HG03342 (cell line): ENCODE measurements around the gene BRSK1.

Experiments
- ATAC-seq: cut with Tn5 transposase; IDR thresholded peaks from one replicate; pipeline ENCODE4 v1.9.1; 2021; ENCODE audit warnings: mild to moderate bottlenecking, moderate library complexity; ENCODE audit not compliant: unreplicated experiment

Gene BRSK1

DNA sequence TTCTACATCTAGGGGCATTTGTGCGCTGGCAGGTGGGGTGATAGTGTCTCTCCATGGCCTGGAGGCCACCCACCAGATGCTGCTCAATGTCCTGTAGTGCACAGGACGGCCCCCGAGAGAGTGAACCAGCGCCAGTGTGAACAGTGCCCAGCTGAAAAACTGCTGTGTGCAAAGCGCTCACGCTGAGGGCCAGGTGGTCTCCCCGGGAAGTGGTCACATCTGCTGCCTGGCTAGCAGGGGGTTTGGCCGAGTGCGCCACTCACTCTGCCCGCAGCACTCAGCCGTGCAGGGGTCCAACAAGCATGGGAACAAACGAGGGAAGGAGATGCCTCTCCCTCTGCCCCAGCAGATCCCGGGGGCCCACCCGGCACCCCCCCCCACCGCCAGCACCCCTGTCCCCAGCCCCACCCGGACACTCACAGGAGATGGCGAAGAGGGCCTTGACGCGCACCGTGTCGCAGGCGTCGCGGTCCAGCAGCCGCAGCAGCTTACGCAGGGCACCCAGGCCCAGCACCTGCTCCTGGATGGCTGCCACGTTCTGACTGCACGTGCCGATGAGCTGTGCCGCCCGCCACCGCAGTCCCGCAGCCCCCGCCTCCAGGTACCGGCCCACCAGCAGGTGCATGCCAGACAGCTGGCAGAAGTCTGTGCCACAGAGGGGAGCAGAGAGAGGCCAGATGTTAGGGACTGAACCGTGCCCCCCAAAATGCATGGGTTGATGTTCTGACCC lies 9.7 kb upstream of the BRSK1 start:
- ATAC-seq = no peak

DNA sequence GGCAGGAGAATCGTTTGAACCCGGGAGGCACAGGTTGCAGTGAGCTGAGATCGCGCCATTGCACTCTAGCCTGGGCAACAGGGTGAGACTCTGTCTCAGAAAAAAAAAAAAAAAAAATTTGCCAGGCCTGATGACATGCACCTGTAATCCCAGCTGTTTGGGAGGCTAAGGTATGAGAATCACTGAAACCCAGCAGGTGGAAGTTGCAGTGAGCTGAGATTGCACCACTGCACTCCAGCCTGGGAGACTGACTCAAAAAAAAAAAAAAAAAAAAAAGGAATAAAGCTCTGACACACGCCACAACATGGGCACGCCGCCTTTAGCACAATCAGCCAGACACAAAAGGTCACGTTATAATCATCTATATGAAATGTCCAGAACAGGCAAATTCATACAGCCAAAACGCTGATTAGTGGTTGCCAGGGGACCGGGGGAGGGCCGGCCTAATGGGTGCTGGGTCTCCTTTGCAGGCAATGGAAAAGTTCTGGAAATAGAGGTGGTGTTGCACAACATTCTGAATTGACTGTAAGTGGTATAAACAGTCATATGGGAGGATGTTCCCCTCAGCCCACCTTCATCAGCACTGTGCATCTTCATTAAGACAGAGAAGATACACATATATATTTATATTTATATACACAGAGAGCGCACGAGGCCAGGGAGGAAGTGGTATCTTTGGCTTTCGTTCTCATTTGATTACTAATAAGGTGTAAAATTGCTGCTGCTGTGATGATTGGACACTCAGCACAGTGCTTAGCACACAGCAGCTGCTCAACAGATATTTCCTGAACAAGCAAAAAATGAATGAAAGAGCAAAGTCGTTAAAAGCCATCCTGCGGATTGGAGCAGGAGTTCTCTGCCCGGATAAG lies 7.7 kb upstream of the BRSK1 start:
- peak; percentile 55 for ATAC-seq

DNA sequence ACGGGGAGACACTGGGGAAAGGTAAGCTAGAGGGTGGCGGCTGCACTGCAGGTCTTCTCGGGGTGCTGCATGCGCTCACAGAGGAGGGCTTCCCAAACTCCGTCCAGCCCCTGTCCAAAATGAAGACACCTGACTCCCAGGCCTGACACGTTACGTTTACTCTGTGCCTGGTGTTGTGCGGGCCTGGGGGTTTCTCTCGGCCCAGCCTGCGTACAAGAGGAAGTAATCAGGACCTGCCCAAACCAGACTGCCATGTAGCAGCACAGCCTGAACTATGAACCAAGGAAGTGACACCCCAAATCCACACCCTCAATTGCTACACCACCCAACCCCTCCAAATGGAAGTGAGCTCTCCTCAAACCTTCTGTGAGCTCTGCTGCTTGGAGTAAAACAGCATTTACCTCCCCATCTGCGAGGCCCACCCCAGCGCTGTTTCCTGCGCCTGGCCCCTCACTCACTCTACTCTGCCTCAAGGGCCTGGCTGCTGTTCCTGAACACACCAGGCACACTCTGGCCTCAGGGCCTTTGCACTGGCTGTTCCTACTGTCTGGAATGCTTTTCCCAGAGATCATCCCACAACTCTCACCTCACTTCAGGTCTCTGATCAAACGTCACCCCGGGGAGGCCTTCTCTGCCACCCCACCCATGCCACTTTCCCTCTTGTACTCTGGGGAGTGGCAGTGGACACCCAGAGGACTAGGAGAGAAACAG lies 6.9 kb upstream of the BRSK1 start:
- no peak for ATAC-seq

DNA sequence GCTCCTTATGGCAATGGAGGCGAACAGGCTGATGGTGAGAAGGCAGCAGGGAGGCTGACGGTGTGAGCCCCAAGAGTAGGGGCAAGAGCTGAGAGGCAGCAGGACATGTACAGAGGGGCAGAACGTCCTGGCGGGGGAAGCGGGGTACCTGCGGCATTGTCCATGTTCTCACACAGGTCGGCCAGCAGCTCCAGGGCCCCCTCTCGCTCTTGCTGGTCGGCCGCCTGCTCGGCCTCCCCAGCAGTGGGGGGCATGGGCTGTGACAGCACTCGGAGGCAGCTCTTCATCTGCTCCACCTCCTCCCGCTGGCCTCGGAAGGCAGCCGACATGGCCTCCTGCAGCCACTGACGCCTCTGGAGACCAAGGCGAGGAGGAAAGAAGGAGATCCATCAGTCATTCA lies 6.3 kb upstream of the BRSK1 start:
- ATAC-seq = no peak

DNA sequence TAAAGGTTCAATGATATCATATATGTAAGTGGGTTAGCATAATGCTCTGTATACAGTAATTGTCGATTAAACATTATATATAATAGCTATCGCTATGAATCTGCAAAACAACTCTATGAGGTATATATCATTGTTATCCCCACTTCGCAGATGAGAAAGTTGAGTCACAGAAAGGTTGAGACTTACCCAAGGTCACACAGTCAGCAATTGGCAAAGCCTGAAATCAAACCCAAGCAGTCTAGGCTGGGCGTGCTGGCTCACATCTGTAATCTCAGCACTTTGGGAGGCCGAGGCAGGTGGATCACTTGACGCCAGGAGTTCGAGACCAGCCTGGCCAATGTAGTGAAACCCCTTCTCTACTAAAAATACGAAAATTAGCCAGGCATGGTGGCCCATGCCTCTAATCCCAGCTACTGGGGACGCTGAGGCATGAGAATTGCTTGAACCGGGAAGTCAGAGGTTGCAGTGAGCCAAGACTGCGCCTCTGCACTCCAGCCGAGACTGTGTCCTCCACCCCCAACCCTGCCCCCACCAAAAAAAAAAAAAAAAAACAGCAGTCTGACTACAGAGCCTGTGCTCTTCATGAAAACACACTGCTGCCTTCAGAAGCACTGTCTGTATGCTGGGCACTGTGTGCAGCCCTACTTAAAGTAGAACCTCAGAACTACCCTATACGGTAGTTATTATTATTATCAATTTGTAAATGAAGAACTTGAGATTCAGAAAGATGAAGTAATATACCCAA lies 5.2 kb upstream of the BRSK1 start:
- ATAC-seq = no peak

DNA sequence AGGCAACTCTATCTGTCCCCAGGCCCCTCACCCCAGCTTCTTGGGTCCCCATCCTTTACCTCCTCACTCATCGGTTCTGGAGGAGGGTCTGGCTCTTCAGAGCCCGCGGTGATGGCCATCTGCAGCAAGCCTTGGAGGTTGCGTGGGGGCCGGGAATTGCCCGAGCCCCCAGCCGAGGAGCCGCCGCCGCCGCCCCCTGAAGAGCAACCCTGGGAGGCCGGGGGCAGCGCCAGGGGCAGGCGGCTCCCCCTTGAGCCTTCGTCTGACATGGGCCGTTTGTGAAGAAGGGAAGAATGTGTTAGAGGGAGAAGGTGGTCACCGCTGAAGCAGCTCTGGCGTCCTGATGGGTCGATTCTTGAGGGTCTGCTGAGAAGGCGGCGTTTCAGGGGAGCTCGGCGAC lies 4.5 kb upstream of the BRSK1 start:
- no peak for ATAC-seq

DNA sequence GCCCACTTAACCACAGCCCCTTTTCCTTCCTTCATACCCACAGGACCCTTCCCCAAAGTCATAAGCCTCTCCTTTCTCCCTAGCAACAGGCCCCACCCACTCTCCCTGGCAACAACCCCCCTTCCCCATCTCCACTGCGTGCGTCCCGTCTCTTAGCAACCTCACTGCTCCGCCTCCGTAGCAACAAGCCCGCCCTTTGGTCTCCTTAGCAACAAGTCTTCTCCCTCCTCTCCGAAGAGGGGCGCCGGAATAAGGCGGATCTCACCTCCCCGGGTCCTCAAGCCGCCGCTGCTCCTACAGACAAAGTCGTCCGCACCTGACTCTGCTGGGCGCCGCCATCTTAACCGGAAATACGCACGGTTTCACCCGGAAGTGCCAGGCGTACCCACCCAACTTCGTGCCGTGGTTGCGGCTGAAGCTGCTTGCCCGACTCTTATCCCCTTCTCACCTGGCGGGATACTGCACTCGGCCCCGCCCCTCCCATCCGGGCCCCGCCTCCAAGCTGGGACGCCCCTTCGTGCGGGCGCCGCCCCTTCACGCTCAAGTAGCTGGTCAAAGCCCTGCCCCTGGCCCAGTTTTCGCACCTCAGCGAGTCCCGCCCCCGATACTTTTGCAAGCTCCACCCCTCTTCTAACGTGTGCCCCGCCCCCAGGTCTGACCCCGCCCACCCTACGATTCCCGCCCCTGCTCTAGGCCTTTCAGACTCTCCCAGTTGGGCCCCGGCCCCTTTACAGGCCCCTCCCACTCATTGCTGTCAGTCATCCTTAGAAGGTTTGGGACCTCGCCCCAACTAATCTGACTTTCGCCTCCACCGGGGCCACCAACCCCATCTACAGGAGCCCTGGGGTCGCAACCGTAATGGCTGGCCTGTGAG lies 3.8 kb upstream of the BRSK1 start, which contains the start of gene HSPBP1:
HSPBP1 (minus strand) TSS at position 341 of the 874 bp plus-strand sequence. CDS start 502 bp downstream, outside the sequence.
- ATAC-seq = peak; percentile 69

DNA sequence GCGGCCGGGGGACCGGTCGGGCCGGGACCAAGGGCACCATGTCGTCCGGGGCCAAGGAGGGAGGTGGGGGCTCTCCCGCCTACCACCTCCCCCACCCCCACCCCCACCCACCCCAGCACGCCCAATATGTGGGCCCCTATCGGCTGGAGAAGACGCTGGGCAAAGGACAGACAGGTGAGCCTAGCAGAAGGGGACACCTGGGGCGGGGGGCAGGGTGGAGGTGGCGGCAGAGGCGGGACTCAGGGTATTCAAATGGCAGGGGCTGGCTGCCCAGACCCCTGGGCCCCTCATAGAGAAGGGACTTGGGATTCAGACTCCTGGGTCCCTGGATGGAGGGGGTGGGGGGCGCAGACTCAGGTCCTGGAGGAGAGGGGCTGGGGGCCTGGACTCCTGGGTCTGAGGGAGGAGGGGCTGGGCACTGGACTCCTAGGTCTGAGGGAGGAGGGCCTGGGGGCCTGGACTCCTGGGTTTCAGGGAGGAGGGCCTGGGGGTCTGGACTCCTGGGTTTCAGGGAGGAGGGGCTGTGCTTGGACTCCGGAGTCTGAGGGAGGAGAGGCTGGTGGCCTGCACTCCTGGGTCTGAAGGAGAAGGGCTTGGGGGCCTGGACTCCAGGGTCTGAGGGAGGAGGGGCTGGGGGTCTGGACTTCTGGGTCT lies 735 bp downstream of the BRSK1 start:
- no peak for ATAC-seq

DNA sequence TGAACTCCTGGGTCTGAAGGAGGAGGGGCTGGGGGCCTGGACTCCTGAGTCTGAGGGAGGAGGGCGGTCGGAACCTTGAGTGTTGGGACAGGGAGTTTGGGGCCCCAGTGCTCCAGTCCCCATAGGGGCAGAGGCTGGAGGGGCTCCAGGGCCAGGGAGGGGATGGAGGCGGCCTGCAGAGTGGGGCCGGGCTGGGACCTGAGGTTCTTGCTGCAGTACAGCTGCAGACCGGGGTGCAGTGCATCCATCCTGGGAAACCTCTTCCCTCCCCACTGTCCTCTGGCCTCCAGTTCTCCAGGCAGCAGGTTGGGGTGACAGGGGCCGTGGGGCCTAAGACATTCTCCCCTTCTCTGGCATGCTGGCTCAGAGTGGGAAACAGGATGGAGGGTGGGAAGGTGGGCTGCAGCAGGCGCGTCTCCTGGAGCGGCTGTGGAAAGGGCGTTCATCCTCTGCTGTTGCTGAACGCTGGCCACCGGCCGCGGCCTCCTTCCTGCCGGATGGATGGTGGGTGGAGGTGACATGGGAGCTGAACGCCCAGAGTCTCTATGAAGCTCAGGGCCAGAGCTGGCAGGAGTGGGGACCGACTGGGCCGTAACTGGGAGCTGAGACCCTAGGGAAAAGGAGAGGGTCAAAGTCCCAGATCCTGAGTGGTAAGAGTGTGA lies 1.6 kb downstream of the BRSK1 start:
- no peak for ATAC-seq

DNA sequence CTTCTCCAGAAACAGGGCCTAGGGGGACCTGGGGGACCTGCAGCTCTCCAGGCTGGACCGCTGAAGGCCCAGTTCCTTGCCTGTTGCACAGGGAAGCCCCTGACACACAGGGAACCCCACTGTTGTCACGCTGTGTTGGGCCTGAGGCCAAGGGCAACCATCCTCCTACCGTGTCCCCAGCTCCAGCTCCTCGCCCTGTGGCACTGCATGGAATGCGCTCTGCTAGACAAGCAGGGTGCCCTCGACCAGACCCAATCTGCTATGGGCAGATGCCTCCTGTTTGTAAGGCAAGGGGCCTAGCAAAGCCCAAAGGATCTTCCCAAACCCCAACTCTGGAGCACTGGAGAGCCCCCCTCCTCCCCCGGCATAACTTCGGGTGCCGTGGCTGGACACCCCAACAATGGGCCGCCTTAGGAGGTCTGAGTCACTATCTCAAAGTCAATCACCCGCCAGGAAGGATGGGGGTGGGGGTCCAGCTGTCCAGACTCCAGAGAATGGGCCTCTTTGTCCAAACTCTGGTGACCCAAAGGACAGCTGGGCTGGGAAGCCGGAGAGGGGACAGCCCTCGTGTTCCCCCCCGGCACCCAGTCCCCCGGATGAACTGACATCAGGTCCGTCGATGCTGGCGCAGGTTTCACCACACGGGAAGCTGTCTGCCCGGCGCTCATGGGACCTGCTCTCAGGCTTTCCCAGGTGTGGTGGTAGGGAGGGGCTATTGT lies 3.7 kb downstream of the BRSK1 start:
- ATAC-seq = no peak

DNA sequence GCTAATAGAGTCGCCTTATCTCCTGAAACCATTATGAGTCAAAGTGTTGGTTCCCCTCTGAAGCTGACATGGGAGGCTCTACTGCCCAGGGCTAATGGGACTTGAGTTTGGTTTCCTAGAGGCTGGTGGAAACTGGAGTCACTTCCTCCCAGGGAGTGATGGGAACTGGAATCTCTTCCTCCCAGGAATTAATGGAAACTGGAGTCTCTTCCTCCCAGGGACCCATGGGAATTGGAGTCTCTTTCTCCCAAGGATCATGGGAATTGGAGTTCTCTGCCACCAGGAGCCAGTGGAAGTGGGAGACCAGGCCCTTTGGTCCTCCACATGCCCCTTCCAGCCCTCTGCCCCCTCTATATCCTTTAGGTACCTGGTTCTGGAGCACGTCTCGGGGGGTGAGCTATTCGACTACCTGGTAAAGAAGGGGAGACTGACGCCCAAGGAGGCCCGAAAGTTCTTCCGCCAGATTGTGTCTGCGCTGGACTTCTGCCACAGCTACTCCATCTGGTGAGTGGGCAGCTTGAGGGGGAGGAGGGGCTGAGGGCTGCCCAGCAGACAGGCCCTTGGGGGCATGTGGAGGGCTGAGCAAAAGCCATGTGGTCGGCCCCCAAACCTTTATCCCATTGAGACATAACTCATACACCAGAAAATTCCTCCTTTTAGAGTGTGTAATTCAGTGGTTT lies 5.5 kb downstream of the BRSK1 start:
- ATAC-seq = no peak

DNA sequence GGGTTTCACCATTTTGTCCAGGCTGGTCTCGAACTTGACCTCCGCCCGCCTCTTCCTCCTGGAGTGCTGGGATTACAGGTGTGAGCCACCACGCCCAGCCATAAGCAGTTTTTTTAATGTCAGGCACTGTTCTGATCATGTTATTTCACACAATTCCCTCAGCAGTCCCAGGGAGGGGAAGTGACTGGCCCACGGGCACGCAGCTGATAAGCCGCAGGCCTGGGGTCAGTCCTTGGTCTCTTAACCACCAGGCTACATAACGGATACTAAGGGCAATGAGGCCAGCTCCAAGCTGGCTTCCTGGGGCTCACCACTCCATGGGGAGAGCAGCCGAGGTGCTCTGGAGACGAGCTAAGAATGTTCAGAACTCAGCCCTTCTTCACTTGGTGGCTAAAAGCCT lies 13.5 kb downstream of the BRSK1 start:
- no peak for ATAC-seq

DNA sequence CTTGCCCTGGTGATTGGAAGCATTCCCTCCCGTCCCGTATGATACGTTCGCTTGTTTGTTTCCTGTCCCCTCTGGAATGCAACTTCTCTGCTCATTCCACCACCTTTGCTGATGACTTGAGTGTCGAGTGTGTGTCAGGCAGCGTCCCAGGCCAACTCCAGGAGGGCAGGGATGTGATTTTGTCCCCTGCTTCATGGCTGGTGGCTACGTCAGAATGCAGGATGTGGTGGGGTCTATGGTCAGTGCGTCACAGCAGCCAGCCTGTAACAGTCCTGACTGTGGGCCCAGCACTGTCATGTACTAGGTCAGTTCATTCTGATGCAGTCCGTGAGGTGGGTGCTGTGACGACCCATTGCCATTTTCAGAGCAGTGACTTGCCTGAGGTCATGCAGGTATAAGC lies 16.2 kb downstream of the BRSK1 start:
- ATAC-seq = no peak

DNA sequence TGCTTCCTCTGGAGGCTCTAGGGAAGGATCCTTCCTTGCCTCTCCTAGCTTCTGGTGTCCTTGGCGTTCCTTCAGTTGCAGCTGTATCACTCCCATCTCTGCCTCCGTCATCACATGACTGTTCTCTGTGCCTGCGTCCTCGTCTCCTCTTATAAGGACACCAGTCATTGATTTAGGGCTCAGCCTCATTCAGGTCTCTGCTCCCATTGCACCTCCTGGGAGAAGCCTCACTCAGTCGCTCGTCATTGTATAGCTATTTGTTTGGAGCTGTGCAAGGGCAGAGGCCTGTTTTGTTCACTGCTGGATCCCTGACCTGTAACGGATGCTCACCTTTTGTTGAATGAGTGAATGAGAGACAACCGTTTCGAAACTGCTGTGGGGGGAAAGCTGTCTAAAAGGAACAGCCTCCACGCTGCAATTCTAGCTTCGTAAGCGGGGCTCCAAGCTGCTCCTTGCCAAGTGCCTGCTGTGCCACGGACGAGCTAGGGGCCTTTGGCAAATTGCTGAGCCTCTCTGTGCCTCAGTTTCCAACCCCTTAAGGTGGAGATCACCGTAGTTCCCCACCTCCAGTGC lies 17.2 kb downstream of the BRSK1 start:
- ATAC-seq = no peak

DNA sequence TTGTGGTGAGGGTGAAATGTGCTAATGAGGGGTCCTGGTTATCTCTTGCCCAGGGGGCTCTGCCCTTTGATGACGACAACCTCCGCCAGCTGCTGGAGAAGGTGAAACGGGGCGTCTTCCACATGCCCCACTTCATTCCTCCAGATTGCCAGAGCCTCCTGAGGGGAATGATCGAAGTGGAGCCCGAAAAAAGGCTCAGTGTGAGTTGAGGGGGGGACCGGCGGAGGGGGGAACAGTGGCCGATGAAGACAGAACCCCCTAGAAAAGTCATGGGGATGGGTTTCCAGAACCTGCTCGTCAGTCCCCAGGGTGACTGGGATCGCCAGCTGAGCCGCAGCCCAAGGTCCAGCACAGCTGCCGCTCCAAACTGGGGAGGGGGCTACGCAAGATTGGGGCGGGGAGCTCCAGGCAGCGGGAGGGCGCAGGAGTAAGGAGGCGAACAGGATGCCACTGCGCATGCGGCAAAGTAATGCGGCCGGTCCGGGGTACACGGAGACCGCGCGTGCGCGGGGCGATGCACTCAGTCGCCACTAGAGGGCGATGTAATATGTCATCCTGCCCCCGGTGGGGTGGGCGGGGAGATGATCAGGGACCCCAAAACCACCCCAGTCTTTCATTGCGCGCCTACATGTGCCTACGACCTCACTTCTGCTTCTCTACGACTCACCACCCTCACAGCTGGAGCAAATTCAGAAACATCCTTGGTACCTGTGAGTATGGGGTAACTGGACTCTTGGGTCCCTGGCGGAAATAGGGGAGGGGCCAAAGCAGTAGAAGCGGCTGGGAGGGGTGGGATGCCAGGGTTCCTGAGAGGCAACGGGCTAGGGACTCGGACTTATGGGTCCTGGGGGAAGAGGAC lies 17.9 kb downstream of the BRSK1 start:
- ATAC-seq = peak; percentile 60

DNA sequence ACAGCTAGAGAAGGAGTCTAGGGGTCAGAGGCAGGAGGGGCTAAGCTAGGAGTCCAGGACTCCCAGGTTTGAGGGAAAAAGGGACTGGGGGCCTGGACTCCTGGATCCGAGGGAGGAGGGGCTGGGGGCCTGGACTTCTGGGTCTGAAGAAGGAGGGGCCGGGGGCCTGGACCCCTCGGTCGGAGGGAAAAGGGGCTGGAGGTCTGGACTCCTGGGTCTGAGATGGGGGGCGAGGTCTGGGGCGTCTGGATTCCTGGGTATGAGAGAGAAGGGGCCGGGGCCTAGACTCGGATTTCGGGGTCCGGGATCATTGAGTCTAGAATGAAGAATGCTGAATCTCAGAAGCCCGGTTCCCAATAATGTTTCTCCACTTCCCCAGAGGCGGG lies 18.5 kb downstream of the BRSK1 start:
- no peak for ATAC-seq
